Muscle layer of colon (tissue), 2 donors: Measurements from ENCODE around the gene LRCH2.

Source experiments
- H3K27ac ChIP-seq: one replicate; pipeline ENCODE4 v1.7.0; 2013; ENCODE audit warnings: low read depth, mild to moderate bottlenecking, low read length, moderate library complexity
- H3K27me3 ChIP-seq, 2 donors: one replicate each; pipeline ENCODE4 v1.7.0; 2013; ENCODE audit warnings: low read length in 2 of 2, mild to moderate bottlenecking in 2 of 2; ENCODE audit not compliant: insufficient read depth in 2 of 2, control insufficient read depth in 1 of 2
- H3K36me3 ChIP-seq: one replicate; pipeline ENCODE4 v1.7.0; 2013; ENCODE audit warnings: mild to moderate bottlenecking, low read length; ENCODE audit not compliant: insufficient read depth
- H3K4me1 ChIP-seq: one replicate; pipeline ENCODE4 v1.7.0; 2013; ENCODE audit warnings: mild to moderate bottlenecking, low read length; ENCODE audit not compliant: insufficient read depth
- H3K4me3 ChIP-seq, 2 donors: one replicate each; pipeline ENCODE4 v1.7.0; 2013; ENCODE audit warnings: low read length in 2 of 2, low read depth in 1 of 2, mild to moderate bottlenecking in 1 of 2, moderate library complexity in 1 of 2
- H3K9ac ChIP-seq: one replicate; pipeline ENCODE4 v1.7.0; 2013; ENCODE audit warnings: low read length
- H3K9me3 ChIP-seq: one replicate; pipeline ENCODE4 v1.7.0; 2013; ENCODE audit warnings: mild to moderate bottlenecking, low read length
- donor health status: abdominal sarcoma.
- donor health status: Adenocarcinoma of cecum.

Gene LRCH2, protein sequence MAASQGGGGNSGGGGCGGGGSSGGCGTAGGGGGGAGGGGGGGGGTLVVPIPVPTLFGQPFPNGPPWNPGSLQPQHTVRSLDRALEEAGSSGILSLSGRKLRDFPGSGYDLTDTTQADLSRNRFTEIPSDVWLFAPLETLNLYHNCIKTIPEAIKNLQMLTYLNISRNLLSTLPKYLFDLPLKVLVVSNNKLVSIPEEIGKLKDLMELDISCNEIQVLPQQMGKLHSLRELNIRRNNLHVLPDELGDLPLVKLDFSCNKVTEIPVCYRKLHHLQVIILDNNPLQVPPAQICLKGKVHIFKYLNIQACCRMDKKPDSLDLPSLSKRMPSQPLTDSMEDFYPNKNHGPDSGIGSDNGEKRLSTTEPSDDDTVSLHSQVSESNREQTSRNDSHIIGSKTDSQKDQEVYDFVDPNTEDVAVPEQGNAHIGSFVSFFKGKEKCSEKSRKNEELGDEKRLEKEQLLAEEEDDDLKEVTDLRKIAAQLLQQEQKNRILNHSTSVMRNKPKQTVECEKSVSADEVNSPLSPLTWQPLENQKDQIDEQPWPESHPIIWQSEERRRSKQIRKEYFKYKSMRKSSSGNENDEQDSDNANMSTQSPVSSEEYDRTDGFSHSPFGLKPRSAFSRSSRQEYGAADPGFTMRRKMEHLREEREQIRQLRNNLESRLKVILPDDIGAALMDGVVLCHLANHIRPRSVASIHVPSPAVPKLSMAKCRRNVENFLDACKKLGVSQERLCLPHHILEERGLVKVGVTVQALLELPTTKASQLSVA

DNA sequence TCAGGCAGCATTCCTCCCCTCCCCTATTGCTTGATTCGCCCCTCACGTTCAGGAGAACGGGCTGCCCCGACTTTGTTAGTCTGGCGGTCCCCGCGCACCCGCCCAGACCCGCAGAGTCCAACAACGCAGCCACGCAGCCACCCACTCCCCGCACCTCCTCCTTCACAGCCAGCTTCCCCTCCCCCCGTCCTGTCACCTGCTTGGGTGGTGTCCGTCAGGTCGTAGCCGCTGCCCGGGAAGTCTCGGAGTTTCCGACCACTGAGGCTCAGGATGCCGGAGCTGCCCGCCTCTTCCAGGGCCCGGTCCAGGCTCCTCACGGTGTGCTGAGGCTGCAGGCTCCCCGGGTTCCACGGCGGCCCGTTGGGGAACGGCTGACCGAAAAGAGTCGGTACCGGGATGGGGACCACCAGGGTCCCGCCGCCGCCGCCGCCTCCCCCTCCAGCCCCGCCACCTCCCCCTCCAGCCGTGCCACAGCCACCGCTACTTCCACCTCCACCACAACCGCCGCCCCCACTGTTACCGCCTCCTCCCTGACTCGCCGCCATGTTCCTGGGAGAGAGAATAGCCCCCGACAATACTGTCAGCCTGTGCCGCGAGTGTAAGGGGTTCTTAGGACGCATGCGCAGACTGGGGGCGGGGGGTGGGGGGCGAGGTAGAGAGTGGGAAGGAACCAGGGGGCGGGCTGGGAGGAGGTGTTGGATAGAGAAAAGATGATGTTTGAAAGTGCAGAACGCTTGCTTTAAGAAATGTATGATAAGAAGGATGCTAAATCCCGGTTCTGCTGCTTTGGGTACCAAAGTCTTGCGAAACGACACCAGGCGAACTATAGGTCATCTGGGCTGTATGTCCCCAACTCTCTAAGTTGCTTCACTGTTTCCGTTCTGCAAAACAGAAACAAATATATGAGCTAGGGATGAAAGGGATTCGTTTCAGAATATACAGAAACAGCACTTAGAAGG, at the start of gene LRCH2:
LRCH2 (minus strand) TSS at position 600 of the 959 bp plus-strand sequence; CDS start at position 545, 55 bp downstream.
- H3K27me3 ChIP-seq = peaks cover 4 to 9% of the 10 kb centered on the region in 2 donors
- H3K9me3 ChIP-seq = no peaks in the 10 kb centered on the region
- H3K36me3 ChIP-seq = no peaks in the 10 kb centered on the region
- peak within 1 kb of the TSS; percentile 27 for H3K27ac ChIP-seq
- peaks cover 15% of the 10 kb centered on the region for H3K4me1 ChIP-seq
- peak within 1 kb of the TSS; percentile 50 for H3K9ac ChIP-seq
- H3K4me3 ChIP-seq = peak within 1 kb of the TSS; percentile 50 to 54

DNA sequence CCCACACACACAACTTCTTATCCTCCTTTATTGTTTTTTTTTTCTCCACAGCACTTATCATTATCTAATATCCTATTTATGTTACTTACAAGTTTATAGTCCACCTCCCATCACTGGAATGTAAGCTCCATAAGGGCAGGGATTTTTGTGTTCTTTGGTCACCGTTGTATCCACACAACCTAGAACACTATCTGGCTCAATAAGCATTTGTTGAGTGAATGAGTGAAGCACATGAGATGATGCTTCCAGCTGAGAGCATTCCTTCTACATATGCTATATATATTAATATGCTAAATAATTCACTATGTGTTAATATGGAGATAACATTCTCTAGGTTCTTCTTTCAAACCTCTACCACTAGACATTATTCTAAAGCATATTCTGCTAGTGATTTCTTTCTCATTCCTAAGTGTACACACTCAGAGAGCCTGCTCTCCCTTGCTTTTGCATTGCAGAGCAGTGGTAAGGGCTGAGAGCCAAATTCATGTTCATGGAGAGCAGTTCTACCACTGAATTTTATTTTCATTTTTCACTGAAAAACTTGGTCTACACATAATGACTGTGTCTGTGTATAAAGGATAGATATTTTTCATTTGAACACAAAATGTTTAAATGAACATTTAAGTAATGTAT, 35.3 kb upstream of the LRCH2 start:
- no peak overlapping the region for H3K4me3 ChIP-seq
- H3K27me3 ChIP-seq = no peaks in the 10 kb centered on the region

DNA sequence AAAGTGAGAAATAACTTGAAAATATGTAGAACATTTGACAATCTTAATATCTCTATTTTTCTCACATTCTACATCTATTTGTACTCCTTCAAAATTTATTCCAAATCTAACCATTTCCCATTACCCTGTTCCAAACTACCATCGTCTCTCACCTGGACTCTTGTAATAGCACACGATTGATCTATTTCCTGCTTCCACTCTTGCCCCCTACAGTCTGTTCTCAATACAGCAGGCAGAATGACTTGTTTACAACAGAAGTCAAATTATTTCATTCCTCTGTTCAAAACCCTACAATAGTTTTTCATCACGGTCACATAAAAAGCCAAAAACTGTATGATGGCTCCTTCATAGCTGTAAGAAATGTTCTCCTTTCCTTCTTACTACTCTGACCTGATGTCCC, 34.5 kb upstream of the LRCH2 start:
- Histone ChIP-seq H3K9me3 (no peaks in the 10 kb centered on the region), H3K4me1 (no peaks in the 10 kb centered on the region), H3K36me3 (no peaks in the 10 kb centered on the region), H3K4me3 (no peak overlapping the region), H3K27ac (no peak overlapping the region), H3K9ac (no peak overlapping the region), H3K27me3 (no peaks in the 10 kb centered on the region)

More for the DNA sequence above, 35.3 kb upstream of the LRCH2 start:
- Histone ChIP-seq H3K9me3 (no peaks in the 10 kb centered on the region), H3K4me1 (no peaks in the 10 kb centered on the region), H3K27ac (no peak overlapping the region), H3K36me3 (no peaks in the 10 kb centered on the region), H3K9ac (no peak overlapping the region)

DNA sequence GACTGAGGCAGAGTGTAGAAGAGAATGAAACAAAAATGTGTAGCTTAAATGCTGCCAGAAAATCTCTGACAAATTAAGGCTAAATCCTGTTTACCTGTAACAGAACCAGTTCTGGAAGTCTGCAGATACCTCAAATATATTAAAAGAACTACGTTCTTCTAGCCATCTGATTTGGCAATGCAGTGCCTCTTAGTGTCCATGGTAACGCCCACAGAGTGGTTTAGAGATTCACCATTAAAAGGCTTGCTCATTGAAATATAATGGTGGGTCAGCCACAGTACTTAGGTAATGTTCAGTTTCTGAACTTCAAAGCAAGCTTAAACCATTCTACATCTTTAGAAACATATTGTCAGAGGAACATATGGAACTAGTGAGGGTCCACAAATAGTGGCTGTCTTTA, 32.4 kb upstream of the LRCH2 start:
- H3K27me3 ChIP-seq = peaks cover 0 to under 1% of the 10 kb centered on the region in 2 donors
- no peaks in the 10 kb centered on the region for H3K36me3 ChIP-seq

DNA sequence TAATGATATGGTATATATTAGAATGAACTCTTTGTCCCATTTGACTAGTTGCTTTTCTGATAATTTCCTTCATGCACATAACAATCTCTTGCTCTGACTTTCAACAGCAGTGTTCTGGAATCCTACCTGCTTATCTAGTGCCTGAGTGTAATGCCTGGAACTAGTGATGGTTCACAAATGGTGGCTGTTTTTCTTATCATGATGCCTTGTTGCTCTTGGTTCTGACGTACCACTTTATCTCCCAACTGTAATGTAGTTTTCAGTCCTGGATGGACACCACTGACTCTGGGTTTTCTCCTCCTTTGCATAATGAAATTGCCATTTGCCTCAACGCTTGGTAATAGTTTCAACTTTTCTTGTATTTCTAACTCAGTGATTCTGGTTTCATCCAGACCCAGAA, 30.1 kb upstream of the LRCH2 start:
- no peaks in the 10 kb centered on the region for H3K36me3 ChIP-seq

More for the DNA sequence above, 32.4 kb upstream of the LRCH2 start:
- H3K9me3 ChIP-seq = no peaks in the 10 kb centered on the region
- no peaks in the 10 kb centered on the region for H3K4me1 ChIP-seq
- H3K4me3 ChIP-seq = no peak overlapping the region
- no peak overlapping the region for H3K27ac ChIP-seq
- no peak overlapping the region for H3K9ac ChIP-seq

DNA sequence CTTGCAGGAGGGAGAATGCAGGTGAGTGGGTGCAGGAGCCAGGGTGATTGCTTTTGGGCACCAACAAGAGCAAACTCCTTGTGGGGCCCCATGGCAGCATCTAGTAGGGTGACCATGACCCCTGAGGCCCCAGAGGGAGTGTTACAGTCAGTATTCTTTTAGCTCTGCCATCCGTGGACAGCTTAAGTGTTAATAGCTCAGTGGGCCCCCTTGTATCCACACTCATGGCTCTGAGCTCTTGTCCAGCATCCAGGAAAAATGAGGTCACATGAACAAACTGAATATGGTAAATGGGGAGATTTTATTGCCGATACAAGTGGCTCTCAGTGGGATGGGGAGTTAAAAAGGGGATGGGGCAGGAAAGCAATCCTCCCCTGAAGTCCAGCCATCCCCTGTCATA, 27.3 kb upstream of the LRCH2 start:
- Histone ChIP-seq H3K36me3 (no peaks in the 10 kb centered on the region), H3K27ac (no peak overlapping the region), H3K9ac (no peak overlapping the region), H3K4me1 (no peaks in the 10 kb centered on the region), H3K9me3 (no peaks in the 10 kb centered on the region), H3K27me3 (peaks cover 0 to 6% of the 10 kb centered on the region in 2 donors), H3K4me3 (no peak overlapping the region)

More for the DNA sequence above, 30.1 kb upstream of the LRCH2 start:
- H3K9me3 ChIP-seq = no peaks in the 10 kb centered on the region
- no peak overlapping the region for H3K27ac ChIP-seq
- no peak overlapping the region for H3K4me3 ChIP-seq
- H3K27me3 ChIP-seq = peaks cover 0 to 6% of the 10 kb centered on the region in 2 donors
- no peaks in the 10 kb centered on the region for H3K4me1 ChIP-seq
- no peak overlapping the region for H3K9ac ChIP-seq

DNA sequence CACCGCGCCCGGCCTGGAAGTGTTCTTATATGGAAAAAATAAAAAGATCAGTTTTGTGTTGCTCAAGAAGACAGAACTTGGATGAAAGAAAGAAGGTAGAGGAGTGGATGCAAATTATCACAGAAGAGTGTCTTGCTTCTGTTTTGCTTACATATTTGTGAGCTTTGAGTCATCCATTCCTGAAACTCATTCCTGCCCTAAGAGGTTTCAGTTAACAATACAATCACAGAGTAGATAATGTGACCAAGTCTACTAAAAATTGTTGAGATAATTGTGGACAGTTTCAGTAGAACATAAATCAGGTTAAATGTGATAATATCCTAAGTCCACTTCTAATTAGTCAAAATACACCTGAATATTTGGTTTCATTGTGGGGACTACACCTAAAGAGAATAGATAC, 26.4 kb upstream of the LRCH2 start:
- Histone ChIP-seq H3K4me1 (no peaks in the 10 kb centered on the region), H3K4me3 (no peak overlapping the region), H3K9me3 (no peaks in the 10 kb centered on the region), H3K9ac (no peak overlapping the region), H3K27me3 (peaks cover 0 to 6% of the 10 kb centered on the region in 2 donors), H3K36me3 (no peaks in the 10 kb centered on the region), H3K27ac (no peak overlapping the region)

DNA sequence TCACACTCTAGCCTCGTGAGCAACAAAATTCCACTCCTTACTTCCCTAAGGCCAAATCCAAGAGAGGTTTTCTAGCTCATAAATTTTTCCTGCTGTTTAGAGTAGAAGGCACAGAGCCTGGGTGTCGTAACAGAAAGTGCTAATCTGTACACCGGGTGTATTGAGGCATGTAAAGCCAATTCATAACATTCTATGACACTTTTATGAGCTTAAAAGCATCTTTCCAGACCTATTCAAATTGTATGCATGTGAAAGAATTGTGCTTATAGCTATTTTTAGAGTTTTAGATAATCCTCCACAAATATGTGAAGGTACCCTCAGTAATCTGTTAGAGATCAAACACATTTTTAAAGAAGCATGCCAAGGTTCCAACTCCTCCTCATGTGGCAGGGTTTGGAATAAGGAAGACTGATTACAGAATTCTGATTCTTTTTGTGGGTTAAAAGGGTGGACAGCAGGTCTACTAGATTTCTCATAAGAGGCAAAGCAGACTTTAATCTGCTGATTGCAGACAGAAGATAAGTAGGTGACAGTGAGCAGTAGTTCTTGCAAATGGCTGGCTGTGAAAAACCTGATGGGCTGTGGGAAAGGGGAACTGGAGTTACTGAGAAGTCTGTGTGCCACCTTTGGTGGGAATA, 25.5 kb upstream of the LRCH2 start:
- Histone ChIP-seq H3K9ac (no peak overlapping the region), H3K4me1 (no peaks in the 10 kb centered on the region), H3K27me3 (peaks cover 4 to 6% of the 10 kb centered on the region in 2 donors), H3K4me3 (no peak overlapping the region), H3K27ac (no peak overlapping the region), H3K36me3 (no peaks in the 10 kb centered on the region), H3K9me3 (no peaks in the 10 kb centered on the region)

DNA sequence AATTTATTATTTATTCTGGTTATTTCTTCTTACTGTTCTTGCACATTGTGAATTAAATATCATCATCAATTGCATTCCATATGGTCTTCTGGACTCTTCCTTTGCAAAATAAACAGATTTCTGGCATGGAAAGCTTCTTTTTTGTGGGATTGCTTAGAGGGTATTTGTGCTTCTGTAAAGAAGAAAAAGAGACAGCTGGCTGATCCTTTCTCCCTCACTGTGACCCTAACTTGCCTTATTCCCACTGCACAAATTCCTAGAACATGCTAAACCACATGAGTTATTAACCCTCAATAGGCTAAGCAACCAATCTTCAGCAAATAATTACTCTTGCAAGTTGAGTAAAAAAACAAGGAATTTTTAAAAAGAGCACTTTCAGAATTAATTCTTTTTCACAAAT, 23.8 kb upstream of the LRCH2 start:
- H3K9me3 ChIP-seq = no peaks in the 10 kb centered on the region
- H3K9ac ChIP-seq = no peak overlapping the region
- no peaks in the 10 kb centered on the region for H3K4me1 ChIP-seq
- H3K36me3 ChIP-seq = no peaks in the 10 kb centered on the region
- no peak overlapping the region for H3K4me3 ChIP-seq
- no peak overlapping the region for H3K27ac ChIP-seq
- H3K27me3 ChIP-seq = peaks cover 5 to 6% of the 10 kb centered on the region in 2 donors

DNA sequence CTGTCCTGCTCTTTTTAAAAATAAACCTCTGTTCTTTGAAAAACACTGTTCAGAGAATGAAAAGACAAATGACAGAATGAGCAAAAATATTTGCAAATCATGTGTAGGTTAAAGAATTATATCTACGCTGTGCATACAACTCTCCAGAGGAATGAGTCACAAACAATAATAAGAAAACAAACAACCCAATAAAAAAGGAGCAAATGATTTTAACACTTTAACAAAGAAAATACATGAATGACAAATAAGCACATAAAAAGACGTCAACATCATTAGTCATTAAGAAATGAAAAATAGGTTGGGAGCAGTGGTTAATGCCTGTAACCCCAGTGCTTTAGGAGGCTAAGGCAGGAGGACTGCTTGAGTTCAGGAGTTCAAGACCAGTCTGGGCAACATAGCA, 21.1 kb upstream of the LRCH2 start:
- peaks cover 0 to 5% of the 10 kb centered on the region in 2 donors for H3K27me3 ChIP-seq
- H3K4me1 ChIP-seq = no peaks in the 10 kb centered on the region
- H3K9me3 ChIP-seq = no peaks in the 10 kb centered on the region
- no peak overlapping the region for H3K9ac ChIP-seq
- no peak overlapping the region for H3K4me3 ChIP-seq
- H3K36me3 ChIP-seq = no peaks in the 10 kb centered on the region
- H3K27ac ChIP-seq = no peak overlapping the region
